HuH-7 (cell line): ENCODE results near the gene ZNF608.

Experiments
- DNase-seq: peaks from one replicate; pipeline ENCODE4 v3.0.0; 2011; ENCODE audit warnings: low spot score

The ZNF608 gene

DNA sequence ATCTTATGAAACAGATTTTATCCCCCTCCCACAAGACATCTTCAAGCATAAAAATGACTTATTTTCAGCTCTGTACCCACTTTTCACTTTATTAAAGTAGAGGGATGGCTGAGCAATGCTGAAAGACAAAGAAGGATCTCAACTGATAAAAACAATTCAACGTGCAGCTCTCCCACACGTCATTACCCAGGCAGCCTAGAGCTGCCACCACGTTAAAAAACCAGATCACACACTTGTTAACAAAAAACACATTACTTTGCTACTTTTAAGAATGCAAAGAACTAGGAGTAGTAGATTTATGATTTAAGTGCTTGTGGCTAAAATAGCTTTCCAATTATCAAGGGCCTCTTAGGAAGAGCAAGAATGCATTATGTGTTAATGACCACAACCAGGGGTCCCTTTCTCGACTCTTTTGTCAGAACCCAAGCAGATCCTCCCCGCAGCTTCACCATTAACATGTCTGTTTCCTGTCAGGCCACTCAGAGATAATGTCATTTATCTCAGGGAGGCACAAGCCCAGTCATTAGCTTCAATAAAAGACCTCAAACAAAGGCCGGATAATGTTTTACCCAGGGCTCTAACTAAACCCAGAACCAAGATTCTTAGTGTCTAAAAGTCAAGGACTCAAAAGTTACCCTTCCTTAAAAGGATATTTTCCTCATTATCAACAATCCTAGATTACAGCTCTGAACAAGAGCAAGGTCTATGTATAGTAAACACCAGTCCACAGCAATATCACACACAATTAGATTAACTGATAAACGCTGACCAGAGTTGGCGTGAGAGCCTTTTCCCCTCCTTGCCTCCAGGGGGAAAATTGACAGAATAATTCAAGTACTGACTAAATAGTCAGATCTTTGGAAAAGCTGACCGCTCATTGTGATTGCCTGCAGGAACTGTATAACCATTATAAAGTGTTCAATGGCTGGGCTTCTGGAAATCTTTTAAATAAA lies 7.5 kb downstream of the ZNF608 start:
- no peak for DNase-seq

DNA sequence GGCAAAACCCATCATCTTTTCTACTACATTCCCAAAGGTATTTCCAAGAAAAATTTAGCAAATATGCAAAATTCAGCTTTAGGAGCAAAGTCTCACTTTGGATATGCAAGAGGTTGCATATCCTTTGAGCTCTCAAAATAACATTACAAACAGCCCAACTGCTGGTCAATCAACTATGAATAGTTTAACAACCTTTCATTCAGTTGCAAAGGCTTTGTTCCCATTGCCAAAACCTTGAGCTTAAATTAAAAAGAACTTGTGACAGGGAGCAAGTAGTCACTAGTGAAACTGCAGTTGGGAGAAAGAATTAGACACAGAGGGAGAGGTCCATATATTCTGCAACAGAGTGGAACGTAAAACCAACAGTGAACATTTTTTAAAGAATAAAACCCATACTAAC lies 8.8 kb downstream of the ZNF608 start:
- DNase-seq, result no peak

DNA sequence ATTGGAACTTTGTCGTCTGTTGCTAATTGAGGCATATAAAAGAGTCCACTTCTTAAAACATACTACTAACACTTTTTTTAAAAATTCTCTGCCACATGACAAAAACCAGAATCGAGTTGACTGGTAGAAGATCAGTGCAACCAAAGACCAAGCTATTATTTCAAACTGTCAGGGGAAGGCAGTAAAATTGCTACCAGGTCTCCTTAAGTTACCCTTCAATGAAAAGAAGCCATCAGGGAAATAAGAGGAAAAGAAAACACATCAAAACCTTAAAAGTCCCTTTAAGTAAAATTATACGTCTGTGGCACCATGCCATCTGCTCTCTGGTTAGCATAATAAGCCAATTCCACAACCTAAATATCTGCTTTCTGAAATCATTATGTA lies 9.6 kb downstream of the ZNF608 start:
- no peak for DNase-seq

DNA sequence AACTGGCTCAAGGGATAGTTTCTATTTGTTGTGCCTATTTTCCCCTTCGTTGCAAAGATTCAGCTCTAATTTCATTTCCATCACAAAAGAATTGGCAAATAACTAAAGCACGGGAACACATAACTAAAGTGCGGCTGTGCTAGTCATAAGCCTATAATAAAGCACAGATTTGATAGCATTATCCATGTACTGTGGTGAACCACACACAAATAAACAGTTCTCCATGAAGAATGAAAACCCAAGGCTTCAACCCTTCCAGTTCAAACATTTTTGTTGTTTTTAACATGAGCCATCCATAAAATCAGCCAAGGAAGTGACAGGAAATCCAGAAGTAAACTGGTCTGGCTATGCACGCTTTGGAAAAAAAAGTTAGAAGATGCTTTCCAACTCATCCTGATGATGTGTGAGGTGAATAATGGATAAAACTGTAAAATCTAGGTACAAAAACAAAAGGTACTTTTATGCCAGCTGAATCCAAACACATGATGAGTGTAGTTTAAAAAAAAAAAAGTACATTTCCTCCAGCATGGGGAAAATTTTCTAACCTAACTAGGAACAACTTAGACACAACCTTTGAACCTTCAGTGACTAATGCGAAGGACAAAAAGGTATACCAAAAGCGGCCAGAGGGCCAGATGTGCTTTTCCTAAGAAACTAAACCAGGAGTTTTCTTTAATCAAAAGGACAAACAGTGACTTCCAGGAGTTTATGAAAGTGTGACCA lies 10.2 kb downstream of the ZNF608 start:
- no peak for DNase-seq

DNA sequence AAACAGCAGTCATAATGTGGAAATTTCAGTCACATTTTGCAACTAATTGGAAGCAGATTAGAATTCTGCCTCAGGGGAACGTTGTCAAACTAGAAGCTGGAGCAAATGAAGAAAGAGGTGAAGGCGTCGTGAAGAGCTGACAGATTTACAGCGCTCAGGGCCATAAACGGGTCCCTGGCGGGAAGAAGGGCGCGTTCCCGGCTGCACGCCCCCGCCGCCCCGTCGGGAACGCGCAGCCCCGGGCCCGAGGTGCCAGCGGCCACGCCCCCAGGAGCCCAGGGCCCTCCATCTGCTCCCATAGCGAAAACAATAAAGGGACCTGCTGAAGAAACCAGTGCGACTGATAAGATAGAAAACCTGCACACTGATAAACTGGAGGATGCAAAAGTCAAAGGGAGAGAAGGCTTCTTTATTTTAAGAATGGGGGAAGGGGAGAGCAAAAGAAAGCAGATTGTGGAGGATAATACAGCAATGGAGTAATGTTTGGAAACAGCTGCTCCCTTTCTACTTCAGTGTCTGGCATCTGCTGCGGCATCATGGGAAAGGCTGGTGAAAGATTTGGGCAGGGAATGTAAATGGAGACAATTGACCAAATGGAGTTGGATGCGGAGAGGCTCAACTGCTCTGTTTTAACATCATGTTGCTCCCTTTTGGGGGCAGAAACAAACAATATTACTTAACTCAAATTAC lies 11.1 kb downstream of the ZNF608 start:
- DNase-seq, result peak; percentile 70

DNA sequence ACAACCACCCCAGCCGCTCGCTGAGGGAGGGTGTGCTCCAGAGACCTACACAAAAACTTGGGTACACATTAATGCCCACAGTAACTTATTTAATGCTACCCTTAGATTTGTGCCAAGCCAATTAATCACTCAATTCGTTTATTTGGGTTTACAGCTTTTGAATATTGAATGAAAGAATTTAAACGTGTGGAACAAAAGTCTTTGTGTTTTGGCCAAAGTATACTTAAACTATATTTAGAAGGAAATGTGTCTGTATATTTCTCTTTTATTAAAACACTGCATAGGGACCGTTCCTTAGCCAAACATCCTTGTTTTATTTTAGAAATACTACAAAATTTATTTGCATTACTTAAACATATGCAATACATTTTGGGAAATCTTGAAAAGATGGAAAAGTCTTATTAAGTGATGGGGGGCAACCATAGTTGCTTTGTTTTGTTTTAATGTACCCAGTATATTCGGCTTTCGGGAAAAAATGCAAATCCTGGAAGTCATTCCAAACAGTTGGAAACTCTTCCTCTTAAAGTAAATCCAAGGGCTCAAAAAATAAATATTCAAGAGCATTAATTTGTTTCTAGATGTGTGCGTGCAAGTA lies 11.8 kb downstream of the ZNF608 start:
- no peak for DNase-seq

DNA sequence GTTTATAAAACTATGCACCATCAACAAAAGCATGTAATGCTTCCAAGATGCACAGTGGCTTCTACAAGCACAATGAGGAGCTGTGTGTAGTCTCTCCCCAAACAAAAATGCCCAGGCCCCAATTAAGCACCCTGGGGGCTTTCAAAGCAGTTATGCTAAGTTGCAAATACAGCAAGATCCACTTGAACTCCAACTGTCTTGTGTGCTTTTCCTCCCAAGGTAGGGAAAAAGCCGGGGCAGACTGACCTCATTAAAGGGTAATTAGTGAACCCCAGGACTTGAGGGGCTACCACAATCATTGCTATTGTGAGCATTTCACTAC lies 13.1 kb downstream of the ZNF608 start:
- DNase-seq, result no peak

DNA sequence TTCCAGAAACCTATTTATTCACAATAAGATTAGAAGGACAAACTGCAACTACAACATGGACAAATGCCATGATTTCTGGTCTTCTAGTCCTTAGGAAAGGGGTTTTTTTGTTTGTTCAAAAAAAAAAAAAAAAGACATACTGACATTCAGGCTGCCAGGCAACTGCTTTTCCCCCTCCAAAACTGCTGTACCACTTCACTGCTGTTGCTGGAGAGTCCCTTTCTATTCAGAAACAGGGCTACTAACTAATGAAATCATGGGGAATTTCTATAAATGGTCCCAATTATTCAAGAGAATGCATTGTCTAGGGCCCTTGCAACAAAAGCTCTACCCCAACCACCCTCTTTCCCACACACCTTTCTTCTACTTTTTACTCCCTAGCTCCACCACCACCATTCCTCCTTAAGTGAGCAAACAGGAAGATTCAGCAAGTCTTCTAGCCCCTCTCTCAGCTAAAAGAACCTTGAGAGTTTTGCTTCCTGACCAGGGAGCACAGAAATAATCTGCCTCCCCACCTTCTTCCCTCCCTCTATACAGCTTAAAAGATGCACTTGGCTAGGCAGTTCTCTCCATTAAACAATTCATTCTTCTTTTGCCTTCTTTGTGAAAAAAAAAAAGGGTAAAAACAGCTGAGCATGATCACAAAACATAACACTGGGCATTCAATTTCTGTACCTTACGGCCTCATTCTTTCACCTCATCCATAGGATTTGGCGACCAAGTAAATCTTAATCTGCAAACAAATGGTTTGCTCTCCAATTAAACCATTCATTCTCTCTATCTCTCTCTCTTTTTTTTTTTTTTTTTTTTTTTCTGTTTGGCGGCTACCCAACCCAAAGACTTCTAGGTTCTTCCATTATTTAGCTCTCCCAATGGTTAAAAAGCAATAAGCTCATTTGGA lies 13.8 kb downstream of the ZNF608 start:
- DNase-seq, result no peak

DNA sequence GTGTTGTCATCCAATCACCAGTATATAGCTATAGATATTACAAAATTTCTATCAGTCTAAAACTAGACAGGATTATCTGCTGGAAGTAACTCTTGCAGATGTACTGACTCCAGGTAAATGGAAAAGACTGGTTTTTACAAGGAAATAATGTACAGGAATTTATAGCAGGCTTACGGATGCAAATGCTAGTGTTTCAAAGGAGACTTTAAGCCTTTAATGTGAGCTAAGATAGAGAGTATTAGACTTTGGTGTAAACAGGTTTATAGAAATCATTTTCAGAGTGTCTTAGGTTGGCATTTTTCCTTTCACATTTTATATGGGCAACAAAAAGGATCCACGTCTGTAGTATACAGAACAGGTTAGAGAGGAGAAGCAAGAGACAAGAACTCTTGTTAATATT lies 16.1 kb downstream of the ZNF608 start:
- no peak for DNase-seq

DNA sequence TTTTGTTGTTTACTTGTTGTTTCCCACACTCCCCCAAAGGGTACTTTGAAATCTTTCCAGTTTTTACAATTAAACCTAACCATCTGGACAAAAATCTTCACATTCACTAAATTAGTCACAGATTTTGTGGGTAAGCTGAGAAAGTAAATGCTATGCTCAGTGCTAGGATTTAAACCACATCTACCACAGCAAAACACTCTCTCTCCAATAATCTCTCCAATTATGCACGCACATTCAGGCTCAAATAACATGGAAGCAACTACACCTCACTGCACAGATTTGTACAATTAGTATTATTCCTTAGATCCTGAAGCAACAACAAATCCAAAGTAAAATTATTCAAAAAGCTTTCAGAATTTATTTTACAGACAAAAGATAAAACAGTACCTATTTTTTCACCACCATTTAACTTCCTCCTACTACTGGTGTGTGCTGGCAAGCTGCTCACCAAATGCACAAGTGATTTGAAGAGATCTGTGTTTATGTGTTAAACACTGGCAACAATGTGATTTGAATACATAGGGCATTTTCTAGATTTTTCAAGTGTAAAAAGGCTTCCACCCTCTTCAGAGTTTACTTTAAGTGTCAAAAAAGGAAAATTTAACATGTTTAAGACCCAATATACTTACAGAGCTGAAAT lies 16.6 kb downstream of the ZNF608 start:
- no peak for DNase-seq

DNA sequence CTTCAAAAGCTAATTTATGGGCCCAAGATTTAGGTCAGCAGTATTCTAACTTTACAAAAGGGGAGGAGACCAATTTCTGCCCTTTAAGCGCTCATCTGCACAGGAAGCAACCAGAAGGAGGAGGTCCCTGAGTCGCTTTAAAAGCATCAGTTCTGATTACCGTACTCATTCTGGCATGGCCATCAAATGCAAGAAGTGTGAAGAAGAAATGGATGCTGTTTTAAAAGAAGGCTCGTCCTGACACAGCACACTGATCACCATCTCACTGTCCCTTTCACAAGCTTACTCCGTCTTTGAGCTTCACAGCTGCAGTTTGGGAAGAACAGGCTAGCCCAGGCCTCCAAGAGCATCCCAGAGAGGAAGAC lies 17.5 kb downstream of the ZNF608 start:
- DNase-seq, result no peak

DNA sequence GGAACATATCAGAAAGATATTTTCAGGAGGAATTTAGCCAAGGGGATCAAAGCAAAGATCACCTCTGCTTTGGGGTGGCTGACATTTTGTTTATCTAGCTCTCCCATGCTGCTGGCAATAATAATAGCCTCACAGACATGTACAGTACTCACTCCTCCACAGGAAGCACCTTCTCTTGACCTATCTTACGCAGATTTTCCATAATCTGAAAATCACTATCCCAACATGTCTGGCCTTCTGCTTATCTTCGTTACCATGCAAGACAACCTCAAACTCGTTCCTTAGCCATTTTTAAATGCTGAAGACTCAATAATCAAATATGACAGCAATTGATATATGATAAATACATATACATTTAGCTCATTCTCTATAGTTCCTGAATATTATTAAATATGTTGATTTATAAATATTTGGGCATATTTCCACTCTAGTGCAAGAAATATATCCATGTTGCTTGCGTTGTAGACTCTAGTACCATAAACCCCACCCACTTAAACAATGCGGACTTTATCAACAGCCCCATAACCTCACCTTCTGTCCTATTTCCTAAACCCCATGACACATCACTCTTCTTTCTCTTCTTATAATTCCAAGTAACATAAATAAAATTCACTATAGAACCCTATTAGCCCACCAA lies 18.0 kb downstream of the ZNF608 start:
- DNase-seq, result no peak

DNA sequence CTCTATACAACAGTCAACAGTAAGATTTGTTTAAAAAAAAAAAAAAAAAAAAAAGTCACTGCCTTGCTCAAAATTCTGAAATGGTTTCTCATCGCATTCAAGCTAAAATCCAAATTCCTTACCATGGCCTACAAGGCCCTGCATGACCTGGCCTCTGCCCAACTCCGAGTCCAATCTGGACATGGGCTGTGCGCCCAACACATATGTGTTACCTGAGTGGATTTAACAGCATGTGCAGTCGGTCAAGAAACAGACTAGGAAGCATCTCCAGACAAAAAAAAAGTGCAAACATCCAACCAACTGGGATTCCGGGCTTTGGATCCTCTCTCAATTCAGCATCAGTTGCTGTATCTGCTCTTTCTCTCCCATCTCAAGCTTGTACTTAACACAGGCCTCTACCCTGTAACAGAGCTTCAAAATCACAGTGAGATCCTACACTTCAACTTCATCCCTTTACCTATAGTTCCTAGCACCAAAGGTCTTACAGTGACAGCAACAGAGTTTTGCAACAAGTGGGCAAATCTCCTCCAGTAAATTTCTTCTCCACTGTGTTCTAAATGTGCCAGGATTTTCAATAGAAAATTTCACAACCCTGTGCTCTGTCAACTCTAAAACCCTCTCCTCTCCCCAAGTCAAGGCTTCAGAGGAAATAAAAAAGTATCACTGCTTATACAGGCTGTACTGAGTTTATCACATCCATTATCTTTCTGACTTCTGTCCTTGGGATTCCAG lies 19.6 kb downstream of the ZNF608 start:
- DNase-seq, result no peak

DNA sequence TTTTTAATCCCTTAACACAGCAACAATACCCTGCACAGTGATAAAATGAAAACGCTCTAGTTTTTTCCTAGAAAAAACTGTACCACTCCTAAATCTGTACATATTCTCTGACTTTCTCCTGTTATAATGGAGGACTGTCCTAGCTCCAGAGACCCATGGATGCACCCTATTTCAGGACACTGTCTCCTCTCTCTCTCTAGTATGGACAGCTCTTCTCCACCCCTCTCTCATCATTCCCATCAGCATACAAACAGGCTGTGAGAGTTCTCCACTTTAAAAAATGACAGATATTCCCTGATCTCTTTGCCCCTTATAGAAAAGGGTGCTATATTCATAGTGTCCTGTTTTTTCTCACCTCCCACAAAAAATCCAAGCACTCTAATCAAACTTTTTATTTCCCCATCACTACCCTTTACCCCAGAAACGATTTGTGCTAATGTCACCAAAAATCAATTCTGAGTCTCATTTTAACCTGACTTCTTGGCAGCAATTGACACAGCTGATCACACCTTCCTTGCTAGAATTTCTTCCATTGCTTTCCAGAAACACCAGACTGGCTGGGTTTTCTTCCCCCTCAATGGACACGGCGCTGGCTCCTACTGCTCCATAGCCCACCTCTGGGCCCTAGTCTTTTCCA lies 20.7 kb downstream of the ZNF608 start:
- DNase-seq, result no peak

DNA sequence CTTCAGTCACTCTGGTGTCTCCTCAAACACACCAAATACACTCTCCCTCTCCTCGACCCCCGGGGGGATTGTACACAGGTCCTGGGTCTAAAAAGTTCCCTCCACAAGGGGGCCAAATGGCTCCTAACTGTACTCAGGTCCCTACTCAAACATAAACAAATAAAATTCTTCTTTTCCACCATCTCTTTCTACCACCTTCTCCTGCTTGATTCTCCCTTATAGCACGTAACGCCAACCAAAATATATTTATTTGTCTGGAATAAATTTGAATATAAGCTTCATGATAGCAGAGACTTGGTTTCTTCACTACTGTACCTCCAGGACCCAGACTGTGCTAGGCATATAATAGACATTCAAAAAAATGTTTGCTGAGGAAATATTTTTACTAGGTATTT lies 21.4 kb downstream of the ZNF608 start:
- no peak for DNase-seq

DNA sequence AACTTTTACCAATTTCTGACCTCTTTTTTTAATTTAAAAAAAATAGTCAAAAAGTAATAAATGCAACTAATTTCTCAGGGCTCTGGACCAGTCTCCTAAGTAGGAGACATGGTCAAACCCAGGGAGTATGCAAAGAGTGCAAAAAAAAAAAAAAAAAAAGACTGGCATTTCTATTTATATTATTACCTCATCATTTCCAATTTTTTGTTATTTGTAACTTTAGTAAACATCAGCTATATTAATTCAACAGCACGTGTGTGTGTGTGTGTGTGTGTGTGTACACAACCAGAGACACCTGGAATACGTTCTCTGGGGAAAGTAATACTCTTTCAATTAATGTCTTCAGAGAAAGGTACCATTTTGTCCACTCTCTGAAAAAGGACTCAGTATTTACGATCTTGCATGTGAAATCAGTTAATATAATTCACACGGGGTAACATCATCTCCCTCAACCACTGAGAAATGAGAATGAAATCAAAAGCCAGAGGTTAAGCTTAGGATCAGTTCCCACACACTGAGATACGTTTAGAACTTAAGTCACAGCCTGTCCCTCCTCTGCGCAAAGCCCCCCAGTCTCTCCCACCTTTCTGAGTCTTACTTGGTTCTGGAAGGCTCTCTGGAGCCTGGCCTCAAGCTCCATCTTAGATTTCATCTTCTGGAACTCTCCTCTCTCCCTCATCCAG lies 21.9 kb downstream of the ZNF608 start:
- DNase-seq, result no peak

DNA sequence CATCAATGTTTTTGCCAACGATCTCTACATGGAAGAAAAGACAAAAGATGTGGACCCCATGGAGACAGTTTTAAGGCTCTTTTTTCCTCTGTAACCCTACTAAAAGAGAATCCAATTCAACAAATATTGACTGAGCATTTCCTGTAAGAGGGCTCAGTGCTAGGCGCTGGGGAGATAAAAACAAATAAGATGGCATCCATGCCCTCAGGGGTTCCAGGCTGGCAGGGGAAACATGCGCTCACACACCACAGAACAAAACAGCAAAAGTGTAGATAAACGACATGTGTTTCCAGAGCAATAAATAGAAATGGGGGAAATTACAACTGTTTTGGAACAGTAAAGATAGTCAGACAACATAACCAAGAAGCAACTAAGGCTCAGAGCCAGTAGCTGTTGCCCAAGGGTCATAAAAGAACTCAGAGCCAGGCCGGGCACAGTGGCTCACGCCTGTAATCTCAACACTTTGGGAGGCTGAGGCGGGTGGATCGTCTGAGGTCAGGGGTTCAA lies 25.2 kb downstream of the ZNF608 start:
- DNase-seq, result no peak

DNA sequence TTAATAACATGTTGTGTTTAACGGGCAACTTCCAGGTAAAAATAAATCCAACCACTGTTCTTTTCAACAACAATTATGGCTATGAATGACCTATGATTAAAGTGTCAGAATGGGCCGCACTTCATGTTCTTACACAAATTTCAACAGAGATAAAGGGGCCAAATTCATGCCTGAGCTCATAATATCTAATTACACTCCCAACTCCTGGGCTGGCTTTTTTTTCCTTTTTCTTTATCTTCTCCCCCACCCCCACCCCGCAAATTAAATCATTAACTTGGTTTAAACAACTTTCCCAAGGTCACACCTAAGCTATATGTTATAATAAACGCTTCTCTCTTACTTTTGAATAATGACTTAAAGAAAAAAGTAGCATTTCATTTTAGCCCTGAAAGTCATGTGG lies 25.8 kb downstream of the ZNF608 start:
- DNase-seq, result no peak
